Lung (tissue), 12 donors: ENCODE data around the gene PPP2R5A. TPM values are rescaled to one million over a fixed set of nuclear protein-coding genes. Genes with fewer than 3 reads are reported as not detected.
"Not testable (repeated sequence)": the region's sequence is repeated elsewhere in the genome, so short reads cannot be mapped to it uniquely, and the experiment has no call there.

ENCODE experiments used
- ATAC-seq: fragments of 200-7000 bp; cut with Tn5 transposase; one replicate; pipeline ENCODE4 v1.9.1; 2020; ENCODE audit warnings: moderate number of reproducible peaks; ENCODE audit not compliant: insufficient read depth, low FRiP score
- DNase-seq, 3 donors: peaks; one replicate each; pipeline ENCODE4 v3.0.0-alpha.2; 2013 to 2017
- H3K27ac ChIP-seq, 2 donors: one replicate each; pipeline ENCODE4 v1.5.1; 2013; ENCODE audit warnings: mild to moderate bottlenecking in 2 of 2, moderate library complexity in 2 of 2, control low read depth in 1 of 2, inconsistent platforms in 1 of 2, low read depth in 1 of 2, low read length in 1 of 2
- H3K27me3 ChIP-seq, 3 donors: one replicate each; pipeline ENCODE4 v1.5.1; 2013; ENCODE audit warnings: low read length in 2 of 3; ENCODE audit not compliant: control insufficient read depth in 3 of 3, insufficient read depth in 3 of 3
- H3K36me3 ChIP-seq, 4 donors: one replicate each; pipeline ENCODE4 v1.5.1; 2013; ENCODE audit warnings: low read length in 4 of 4, mild to moderate bottlenecking in 1 of 4, moderate library complexity in 1 of 4; ENCODE audit not compliant: control insufficient read depth in 4 of 4, insufficient read depth in 4 of 4
- H3K4me1 ChIP-seq, 5 donors: one replicate each; pipeline ENCODE4 v1.5.1; 2013; ENCODE audit warnings: low read length in 5 of 5, mild to moderate bottlenecking in 2 of 5, moderate library complexity in 1 of 5; ENCODE audit not compliant: control insufficient read depth in 5 of 5, insufficient read depth in 5 of 5
- H3K4me3 ChIP-seq: one replicate; pipeline ENCODE4 v1.5.1; 2013; ENCODE audit warnings: mild to moderate bottlenecking, control low read depth, moderate library complexity
- H3K9ac ChIP-seq, 2 donors: one replicate each; pipeline ENCODE4 v1.5.1; 2013; ENCODE audit warnings: low read length in 2 of 2, control low read depth in 1 of 2; ENCODE audit not compliant: insufficient read depth in 1 of 2
- H3K9me3 ChIP-seq, 4 donors: one replicate each; pipeline ENCODE4 v1.5.1; 2013; ENCODE audit warnings: low read length in 3 of 4, mild to moderate bottlenecking in 1 of 4, moderate library complexity in 1 of 4; ENCODE audit not compliant: control insufficient read depth in 4 of 4, insufficient read depth in 3 of 4
- WGBS, 2 donors: extraction: QIAGEN DNeasy Blood & Tissue Kit; methylation state at CpG; one replicate each; pipeline ENCODE4 v1.1.7; 2013; 5-methylcytosine and 5-hydroxymethylcytosine counted together
- polyA plus RNA-seq, 2 donors: library from polyadenylated mRNA; stranded (reverse); fragments of 200-250 nt; gene quantifications; one replicate each; pipeline ENCODE4 v1.2.1, GENCODE V29; 2013
- total RNA-seq, 2 donors: library from RNA; depleted of rRNA in 1 of 2; stranded (reverse); fragments of >200 nt in 1 of 2; gene quantifications; one replicate each; pipeline ENCODE4 v1.2.1, GENCODE V29; 2014 to 2021
- TF ChIP-seq, protein P1 (sequence below): IDR thresholded peaks from 2 replicates; pipeline ENCODE4 v1.5.1; 2012; ENCODE audit warnings: mild to moderate bottlenecking; ENCODE audit errors: control extremely low read depth, extremely low read depth
- donor health status: control.
- donor health status: control.
- donor health status: Bipolar disorder and iron deficiency.
- donor health status: healthy.
- donor health status: DM: yes; HTN: yes; CAD: no.

Gene PPP2R5A
- total and polyA plus RNA-seq, 4 donors = 31.3 to 143 (median 54.3) TPM

DNA sequence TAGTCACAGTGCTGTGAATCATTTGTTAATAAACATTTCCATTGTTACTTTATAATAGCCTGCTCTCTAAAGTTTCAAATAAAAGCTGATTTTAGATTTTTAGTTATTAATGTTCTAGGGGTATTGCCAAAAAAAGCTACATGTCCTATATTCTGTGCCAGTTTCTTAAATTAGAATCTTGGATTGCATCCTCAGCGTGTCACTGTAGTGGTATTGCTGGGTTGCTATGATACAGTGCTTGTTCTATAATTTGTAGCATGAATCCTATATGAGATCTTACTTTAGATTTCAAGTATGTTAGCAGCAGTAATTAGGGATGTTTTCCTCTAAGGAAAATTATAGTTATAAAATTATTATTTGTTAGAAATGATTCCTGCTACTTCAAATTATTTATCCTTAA is 16.4 kb downstream of the PPP2R5A start:
- DNase-seq = peak in 2 of 3 donors; percentile 60 to 73
- 43 to 49% methylated on average over 1 of the region's 1 CpG for WGBS, 2 donors
- peaks cover 0 to 15% (median 4%) of the 10 kb centered on the region in 5 donors for H3K4me1 ChIP-seq
- no peak overlapping the region for H3K27ac ChIP-seq
- peak overlapping the region in 1 of 2 donors; percentile 49 for H3K9ac ChIP-seq
- ATAC-seq = no peak
- TF ChIP-seq, protein P1, sequence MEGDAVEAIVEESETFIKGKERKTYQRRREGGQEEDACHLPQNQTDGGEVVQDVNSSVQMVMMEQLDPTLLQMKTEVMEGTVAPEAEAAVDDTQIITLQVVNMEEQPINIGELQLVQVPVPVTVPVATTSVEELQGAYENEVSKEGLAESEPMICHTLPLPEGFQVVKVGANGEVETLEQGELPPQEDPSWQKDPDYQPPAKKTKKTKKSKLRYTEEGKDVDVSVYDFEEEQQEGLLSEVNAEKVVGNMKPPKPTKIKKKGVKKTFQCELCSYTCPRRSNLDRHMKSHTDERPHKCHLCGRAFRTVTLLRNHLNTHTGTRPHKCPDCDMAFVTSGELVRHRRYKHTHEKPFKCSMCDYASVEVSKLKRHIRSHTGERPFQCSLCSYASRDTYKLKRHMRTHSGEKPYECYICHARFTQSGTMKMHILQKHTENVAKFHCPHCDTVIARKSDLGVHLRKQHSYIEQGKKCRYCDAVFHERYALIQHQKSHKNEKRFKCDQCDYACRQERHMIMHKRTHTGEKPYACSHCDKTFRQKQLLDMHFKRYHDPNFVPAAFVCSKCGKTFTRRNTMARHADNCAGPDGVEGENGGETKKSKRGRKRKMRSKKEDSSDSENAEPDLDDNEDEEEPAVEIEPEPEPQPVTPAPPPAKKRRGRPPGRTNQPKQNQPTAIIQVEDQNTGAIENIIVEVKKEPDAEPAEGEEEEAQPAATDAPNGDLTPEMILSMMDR = no peak
- no peaks in the 10 kb centered on the region for H3K27me3 ChIP-seq
- H3K36me3 ChIP-seq = no peaks in the 10 kb centered on the region
- no peak overlapping the region for H3K4me3 ChIP-seq
- no peaks in the 10 kb centered on the region for H3K9me3 ChIP-seq

DNA sequence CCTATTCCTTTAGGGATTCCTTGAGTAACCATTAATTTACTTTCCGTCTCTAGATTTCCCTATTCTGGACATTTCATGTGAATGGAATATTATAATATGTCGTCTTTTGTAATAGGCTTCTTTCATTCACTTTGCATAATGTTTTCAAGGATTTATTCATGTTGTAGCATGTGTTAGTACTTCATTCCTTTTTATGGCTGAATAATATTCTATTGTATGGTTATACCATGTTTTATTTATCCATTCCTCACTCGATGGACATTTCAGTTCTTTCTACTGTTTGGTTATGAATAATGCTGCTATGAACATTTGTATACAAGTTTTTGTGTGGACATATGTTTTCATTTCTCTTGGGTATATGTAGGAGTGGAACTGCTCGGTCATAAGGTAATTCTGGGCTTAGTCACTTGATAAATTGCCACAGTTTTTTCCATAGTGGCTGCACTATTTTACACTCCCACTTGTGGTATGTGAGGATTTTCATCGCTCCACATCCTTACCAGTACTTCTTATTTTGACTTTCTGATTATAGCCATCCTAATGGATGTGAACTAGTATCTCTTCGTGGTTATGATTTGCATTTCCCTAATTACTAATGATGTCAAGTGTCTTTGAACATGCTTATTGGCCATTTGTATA is 17.7 kb downstream of the PPP2R5A start:
- Histone ChIP-seq H3K4me3 (no peak overlapping the region), H3K9me3 (peaks cover 0 to 2% (median 0%) of the 10 kb centered on the region in 4 donors), H3K27ac (peak overlapping the region in 1 of 2 donors; percentile 21), H3K27me3 (no peaks in the 10 kb centered on the region), H3K36me3 (no peaks in the 10 kb centered on the region), H3K4me1 (peaks cover 0 to 12% (median 4%) of the 10 kb centered on the region in 5 donors), H3K9ac (no peak overlapping the region)
- ATAC-seq (no peak), DNase-seq (no peak)
- WGBS, 2 donors = 72 to 86% methylated on average over 6 of the region's 6 CpGs
- TF ChIP-seq, protein P1 = no peak

DNA sequence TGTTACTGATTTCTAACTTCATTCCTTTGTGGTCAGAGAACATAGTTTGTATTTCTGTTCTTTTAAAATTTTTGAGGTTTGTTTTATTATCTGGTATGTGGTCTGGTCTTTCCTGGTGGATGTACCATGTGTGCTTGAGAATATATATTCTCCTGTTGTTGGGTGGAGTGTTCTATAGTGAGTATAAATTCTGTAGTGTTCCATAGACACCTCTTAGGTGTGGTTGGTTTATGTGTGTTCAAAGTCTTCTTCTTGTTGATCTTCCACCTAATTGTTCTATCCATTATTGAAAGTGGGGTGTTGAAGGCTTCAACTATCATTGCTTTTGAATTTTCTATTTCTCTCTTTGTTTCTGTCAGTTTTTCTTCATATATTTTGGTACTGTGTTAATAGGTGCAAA is 20.1 kb downstream of the PPP2R5A start:
- peaks cover 0 to 14% (median 4%) of the 10 kb centered on the region in 5 donors for H3K4me1 ChIP-seq
- no peak overlapping the region for H3K4me3 ChIP-seq
- H3K9me3 ChIP-seq = peaks cover 0 to 2% (median 0%) of the 10 kb centered on the region in 4 donors
- H3K27ac ChIP-seq = no peak overlapping the region
- DNase-seq (no peak), ATAC-seq (no peak)
- peaks cover 1 to 5% (median 3%) of the 10 kb centered on the region in 4 donors for H3K36me3 ChIP-seq
- no peaks in the 10 kb centered on the region for H3K27me3 ChIP-seq
- no peak overlapping the region for H3K9ac ChIP-seq
- TF ChIP-seq, protein P1 = no peak

DNA sequence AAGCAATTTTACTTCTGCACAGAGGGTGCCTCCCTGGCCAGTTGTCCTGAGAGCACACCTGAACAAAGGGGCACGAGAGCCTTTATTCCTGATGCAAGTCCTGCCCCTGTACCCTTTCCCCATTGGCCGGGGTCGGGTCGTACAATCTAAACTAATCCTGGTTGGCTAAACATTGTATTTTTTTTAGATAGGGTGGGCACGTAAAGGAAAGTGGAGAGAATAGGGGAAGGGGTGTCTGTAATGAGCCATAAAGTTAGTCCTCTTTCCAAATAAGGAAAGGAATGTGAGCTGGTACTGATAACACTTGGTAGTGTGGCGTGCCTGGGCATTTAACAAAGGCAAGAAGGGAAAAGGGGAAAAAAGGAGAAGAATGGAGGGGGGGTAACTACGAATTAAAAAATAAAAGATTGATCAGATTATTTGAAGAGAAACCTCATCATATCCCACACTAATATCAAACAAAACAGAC is 20.8 kb downstream of the PPP2R5A start:
- Histone ChIP-seq H3K27ac (peak overlapping the region in 1 of 2 donors; percentile 33), H3K4me1 (peaks cover 0 to 15% (median 4%) of the 10 kb centered on the region in 5 donors)

More for the DNA sequence above, 20.8 kb downstream of the PPP2R5A start:
- WGBS, 2 donors = 77 to 86% methylated on average over 7 of the region's 7 CpGs
- H3K9me3 ChIP-seq, H3K36me3 ChIP-seq, DNase-seq, H3K27me3 ChIP-seq, H3K4me3 ChIP-seq, H3K9ac ChIP-seq, ATAC-seq: not testable (repeated sequence)
